ENCODE measurements around the gene MCHR1. TPM values are rescaled to one million over a fixed set of nuclear protein-coding genes. Genes with fewer than 3 reads are reported as not detected.

MCHR1 gene
- total and polyA plus RNA-seq, 4 donors: 0.23 to 2.4 (median 1.1) TPM

DNA sequence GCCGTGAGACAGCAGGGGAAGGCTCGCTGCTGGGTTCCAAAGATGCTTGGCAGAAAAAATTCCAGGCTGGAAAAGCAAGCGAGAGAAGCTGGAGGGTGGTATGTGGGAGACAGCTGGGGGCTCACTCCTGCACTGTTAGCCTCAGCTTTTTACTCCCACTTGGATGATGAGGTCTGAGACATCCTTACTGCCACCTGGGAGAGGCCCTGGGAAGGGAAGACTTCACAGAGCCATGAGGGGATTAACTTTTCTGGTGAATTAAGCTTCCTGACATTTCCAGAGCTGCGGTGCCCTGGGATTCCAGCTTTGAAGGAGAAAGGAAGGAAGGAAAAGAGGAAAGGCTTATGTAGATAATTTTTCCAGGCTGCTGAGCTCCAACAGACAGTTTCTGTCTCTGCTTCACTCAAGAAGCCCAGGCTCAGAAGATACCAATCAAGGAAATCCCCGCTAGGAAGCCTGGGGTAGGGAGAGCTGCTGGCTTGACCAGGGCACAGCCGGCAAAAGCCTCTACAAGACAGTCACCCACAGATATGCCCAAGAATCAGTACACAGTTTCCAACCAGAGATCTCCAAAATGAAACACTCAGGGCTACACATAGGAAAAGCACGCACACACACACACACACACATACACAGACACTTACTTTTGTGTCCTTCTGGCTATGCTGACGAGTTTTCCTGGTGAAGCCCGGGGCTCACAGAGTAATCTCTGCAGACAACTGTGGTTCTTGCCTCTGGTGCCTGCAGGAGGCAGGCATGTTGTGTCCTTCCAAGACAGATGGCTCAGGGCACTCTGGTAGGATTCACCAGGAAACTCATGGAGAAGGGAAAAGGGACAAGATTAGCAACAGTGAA lies 907 bp downstream of the MCHR1 start:
- Histone ChIP-seq H3K27me3 (ENCODE audit: control insufficient read depth in 4 of 4, insufficient read depth in 4 of 4, low read length in 3 of 4) (no peaks in the 10 kb centered on the region), H3K9ac (ENCODE audit: low read depth in 1 of 2, low read length in 2 of 2) (no peak overlapping the region), H3K4me1 (ENCODE audit: control insufficient read depth in 4 of 4, insufficient read depth in 4 of 4, low read length in 3 of 4) (peaks cover 15 to 46% (median 36%) of the 10 kb centered on the region in 4 donors), H3K27ac (ENCODE audit: low read depth in 1 of 2, low read length in 2 of 2) (peak overlapping the region; percentile 1 to 69), H3K36me3 (ENCODE audit: control insufficient read depth in 4 of 4, insufficient read depth in 3 of 4, low read depth in 1 of 4, low read length in 3 of 4) (no peaks in the 10 kb centered on the region), H3K9me3 (ENCODE audit: control insufficient read depth in 4 of 4, low read length in 3 of 4) (no peaks in the 10 kb centered on the region), H3K4me3 (ENCODE audit: low read depth in 1 of 3, low read length in 3 of 3) (peak overlapping the region in 1 of 3 donors; percentile 6)
- WGBS: 58% methylated on average over 9 of the region's 9 CpGs
- DNase-seq (ENCODE audit: low spot score): no peak
- TF ChIP-seq, protein P1, sequence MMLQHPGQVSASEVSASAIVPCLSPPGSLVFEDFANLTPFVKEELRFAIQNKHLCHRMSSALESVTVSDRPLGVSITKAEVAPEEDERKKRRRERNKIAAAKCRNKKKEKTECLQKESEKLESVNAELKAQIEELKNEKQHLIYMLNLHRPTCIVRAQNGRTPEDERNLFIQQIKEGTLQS (IDR thresholded peaks at IDR 0.05): no peak
- TF ChIP-seq FOXA2 (IDR thresholded peaks at IDR 0.05) (no peak), RXRA (IDR thresholded peaks at IDR 0.05) (no peak), EGR1 (IDR thresholded peaks at IDR 0.05; ENCODE audit: low read depth in 2 of 2) (no peak), SP1 (IDR thresholded peaks at IDR 0.05) (no peak), RAD21 (IDR thresholded peaks at IDR 0.05) (peak in 1 of 2 donors; percentile 12)
- TF ChIP-seq, protein P2, sequence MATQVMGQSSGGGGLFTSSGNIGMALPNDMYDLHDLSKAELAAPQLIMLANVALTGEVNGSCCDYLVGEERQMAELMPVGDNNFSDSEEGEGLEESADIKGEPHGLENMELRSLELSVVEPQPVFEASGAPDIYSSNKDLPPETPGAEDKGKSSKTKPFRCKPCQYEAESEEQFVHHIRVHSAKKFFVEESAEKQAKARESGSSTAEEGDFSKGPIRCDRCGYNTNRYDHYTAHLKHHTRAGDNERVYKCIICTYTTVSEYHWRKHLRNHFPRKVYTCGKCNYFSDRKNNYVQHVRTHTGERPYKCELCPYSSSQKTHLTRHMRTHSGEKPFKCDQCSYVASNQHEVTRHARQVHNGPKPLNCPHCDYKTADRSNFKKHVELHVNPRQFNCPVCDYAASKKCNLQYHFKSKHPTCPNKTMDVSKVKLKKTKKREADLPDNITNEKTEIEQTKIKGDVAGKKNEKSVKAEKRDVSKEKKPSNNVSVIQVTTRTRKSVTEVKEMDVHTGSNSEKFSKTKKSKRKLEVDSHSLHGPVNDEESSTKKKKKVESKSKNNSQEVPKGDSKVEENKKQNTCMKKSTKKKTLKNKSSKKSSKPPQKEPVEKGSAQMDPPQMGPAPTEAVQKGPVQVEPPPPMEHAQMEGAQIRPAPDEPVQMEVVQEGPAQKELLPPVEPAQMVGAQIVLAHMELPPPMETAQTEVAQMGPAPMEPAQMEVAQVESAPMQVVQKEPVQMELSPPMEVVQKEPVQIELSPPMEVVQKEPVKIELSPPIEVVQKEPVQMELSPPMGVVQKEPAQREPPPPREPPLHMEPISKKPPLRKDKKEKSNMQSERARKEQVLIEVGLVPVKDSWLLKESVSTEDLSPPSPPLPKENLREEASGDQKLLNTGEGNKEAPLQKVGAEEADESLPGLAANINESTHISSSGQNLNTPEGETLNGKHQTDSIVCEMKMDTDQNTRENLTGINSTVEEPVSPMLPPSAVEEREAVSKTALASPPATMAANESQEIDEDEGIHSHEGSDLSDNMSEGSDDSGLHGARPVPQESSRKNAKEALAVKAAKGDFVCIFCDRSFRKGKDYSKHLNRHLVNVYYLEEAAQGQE (IDR thresholded peaks at IDR 0.05): no peak

DNA sequence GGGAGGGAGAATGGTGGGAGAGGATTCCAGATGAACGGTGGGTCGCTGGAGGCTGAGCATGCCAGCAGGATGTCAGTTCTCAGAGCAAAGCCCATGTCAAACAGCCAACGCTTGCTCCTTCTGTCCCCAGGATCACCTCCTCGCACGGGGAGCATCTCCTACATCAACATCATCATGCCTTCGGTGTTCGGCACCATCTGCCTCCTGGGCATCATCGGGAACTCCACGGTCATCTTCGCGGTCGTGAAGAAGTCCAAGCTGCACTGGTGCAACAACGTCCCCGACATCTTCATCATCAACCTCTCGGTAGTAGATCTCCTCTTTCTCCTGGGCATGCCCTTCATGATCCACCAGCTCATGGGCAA lies 1.5 kb downstream of the MCHR1 start:
- DNase-seq (ENCODE audit: low spot score): no peak
- no peaks in the 10 kb centered on the region for H3K36me3 ChIP-seq (ENCODE audit: control insufficient read depth in 4 of 4, insufficient read depth in 3 of 4, low read depth in 1 of 4, low read length in 3 of 4)
- H3K4me3 ChIP-seq (ENCODE audit: low read depth in 1 of 3, low read length in 3 of 3): no peak overlapping the region
- no peak for TF ChIP-seq YY1 (IDR thresholded peaks at IDR 0.05)
- TF ChIP-seq, protein P3, sequence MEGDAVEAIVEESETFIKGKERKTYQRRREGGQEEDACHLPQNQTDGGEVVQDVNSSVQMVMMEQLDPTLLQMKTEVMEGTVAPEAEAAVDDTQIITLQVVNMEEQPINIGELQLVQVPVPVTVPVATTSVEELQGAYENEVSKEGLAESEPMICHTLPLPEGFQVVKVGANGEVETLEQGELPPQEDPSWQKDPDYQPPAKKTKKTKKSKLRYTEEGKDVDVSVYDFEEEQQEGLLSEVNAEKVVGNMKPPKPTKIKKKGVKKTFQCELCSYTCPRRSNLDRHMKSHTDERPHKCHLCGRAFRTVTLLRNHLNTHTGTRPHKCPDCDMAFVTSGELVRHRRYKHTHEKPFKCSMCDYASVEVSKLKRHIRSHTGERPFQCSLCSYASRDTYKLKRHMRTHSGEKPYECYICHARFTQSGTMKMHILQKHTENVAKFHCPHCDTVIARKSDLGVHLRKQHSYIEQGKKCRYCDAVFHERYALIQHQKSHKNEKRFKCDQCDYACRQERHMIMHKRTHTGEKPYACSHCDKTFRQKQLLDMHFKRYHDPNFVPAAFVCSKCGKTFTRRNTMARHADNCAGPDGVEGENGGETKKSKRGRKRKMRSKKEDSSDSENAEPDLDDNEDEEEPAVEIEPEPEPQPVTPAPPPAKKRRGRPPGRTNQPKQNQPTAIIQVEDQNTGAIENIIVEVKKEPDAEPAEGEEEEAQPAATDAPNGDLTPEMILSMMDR (IDR thresholded peaks at IDR 0.05; ENCODE audit: low read depth, low read length, missing input control): no peak
- H3K9me3 ChIP-seq (ENCODE audit: control insufficient read depth in 4 of 4, low read length in 3 of 4): no peaks in the 10 kb centered on the region
- no peak overlapping the region for H3K27ac ChIP-seq (ENCODE audit: low read depth in 1 of 2, low read length in 2 of 2)
- WGBS: 93% methylated on average over 15 of the region's 15 CpGs
- peaks cover 15 to 46% (median 36%) of the 10 kb centered on the region in 4 donors for H3K4me1 ChIP-seq (ENCODE audit: control insufficient read depth in 4 of 4, insufficient read depth in 4 of 4, low read length in 3 of 4)
- no peaks in the 10 kb centered on the region for H3K27me3 ChIP-seq (ENCODE audit: control insufficient read depth in 4 of 4, insufficient read depth in 4 of 4, low read length in 3 of 4)
- H3K9ac ChIP-seq (ENCODE audit: low read depth in 1 of 2, low read length in 2 of 2): no peak overlapping the region

DNA sequence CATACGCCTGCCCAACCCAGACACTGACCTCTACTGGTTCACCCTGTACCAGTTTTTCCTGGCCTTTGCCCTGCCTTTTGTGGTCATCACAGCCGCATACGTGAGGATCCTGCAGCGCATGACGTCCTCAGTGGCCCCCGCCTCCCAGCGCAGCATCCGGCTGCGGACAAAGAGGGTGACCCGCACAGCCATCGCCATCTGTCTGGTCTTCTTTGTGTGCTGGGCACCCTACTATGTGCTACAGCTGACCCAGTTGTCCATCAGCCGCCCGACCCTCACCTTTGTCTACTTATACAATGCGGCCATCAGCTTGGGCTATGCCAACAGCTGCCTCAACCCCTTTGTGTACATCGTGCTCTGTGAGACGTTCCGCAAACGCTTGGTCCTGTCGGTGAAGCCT lies 2.2 kb downstream of the MCHR1 start:
- H3K9me3 ChIP-seq (ENCODE audit: control insufficient read depth in 4 of 4, low read length in 3 of 4): no peaks in the 10 kb centered on the region
- H3K4me1 ChIP-seq (ENCODE audit: control insufficient read depth in 4 of 4, insufficient read depth in 4 of 4, low read length in 3 of 4): peaks cover 15 to 46% (median 36%) of the 10 kb centered on the region in 4 donors
- DNase-seq (ENCODE audit: low spot score): no peak
- H3K27ac ChIP-seq (ENCODE audit: low read depth in 1 of 2, low read length in 2 of 2): no peak overlapping the region
- no peaks in the 10 kb centered on the region for H3K27me3 ChIP-seq (ENCODE audit: control insufficient read depth in 4 of 4, insufficient read depth in 4 of 4, low read length in 3 of 4)
- no peak overlapping the region for H3K4me3 ChIP-seq (ENCODE audit: low read depth in 1 of 3, low read length in 3 of 3)
- H3K9ac ChIP-seq (ENCODE audit: low read depth in 1 of 2, low read length in 2 of 2): no peak overlapping the region
- 97% methylated on average over 19 of the region's 19 CpGs for WGBS
- no peaks in the 10 kb centered on the region for H3K36me3 ChIP-seq (ENCODE audit: control insufficient read depth in 4 of 4, insufficient read depth in 3 of 4, low read depth in 1 of 4, low read length in 3 of 4)
- TF ChIP-seq YY1 (IDR thresholded peaks at IDR 0.05) (no peak), HNF4G (IDR thresholded peaks at IDR 0.05) (no peak), GABPA (IDR thresholded peaks at IDR 0.05 in 1 of 2, conservative IDR thresholded peaks at IDR 0.05 in 1 of 2) (no peak), JUND (IDR thresholded peaks at IDR 0.05) (no peak), SP1 (IDR thresholded peaks at IDR 0.05) (no peak), EGR1 (IDR thresholded peaks at IDR 0.05; ENCODE audit: low read depth in 2 of 2) (no peak), RAD21 (IDR thresholded peaks at IDR 0.05) (no peak)
- TF ChIP-seq, protein P2 (IDR thresholded peaks at IDR 0.05): no peak
- TF ChIP-seq, protein P4, sequence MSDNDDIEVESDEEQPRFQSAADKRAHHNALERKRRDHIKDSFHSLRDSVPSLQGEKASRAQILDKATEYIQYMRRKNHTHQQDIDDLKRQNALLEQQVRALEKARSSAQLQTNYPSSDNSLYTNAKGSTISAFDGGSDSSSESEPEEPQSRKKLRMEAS (IDR thresholded peaks at IDR 0.05): no peak
- TF ChIP-seq, protein P3 (IDR thresholded peaks at IDR 0.05; ENCODE audit: low read depth, low read length, missing input control): no peak
